COLO668 (cell line): ENCODE results near the gene ASB18.

Experiments used
- DNase-seq: peaks from one replicate; lab custom pipeline; 2025; ENCODE audit not compliant: unreplicated experiment; lab: John Stamatoyannopoulos, UW

Gene ASB18

DNA sequence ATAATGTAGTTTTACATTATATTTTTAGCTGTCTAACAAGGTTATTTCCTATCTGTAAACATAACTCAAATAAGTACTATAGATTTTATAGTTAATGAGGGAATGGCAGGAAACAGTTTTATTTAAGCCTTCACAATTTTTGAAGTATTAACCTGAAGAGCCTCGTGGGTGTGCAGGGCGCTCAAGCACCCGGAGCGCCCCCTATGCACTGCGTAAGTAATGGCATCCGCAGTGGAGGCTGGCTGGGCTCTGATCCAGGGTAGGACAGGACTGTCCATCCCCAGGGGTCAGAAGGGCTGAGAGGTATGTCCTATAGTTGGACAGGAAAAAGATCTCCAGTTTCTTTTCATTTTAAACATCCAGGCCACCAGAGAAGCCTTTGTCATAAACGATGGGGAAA lies 87.8 kb downstream of the ASB18 start:
- DNase-seq, result peak; percentile 53

DNA sequence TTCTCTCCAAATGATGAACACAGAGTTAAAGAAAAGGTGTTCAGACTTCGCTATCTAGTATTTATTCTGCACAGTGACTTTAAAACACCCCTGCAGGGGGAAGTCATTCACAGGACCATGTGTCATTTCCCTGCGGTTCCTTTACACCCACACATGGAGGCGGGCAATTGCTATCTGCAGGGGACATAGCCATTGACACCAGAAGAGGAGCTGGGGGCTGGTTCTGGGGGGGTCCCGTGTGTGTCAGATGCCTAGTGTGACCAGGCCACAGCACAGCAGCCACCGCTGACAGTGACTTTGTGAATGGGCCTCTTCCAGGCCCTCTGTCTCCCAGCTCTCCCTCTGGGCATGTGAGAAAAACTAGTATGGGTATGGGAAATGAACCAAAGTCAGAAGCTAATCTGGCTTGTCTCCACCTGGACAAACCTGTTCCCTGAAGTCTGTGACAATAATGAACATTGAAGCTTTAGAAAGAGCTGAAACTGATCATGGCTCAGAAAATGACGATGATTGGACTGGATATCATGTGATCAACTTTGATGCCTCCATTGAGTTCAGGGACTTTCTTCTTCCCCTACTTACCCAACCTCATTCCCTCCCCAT lies 88.6 kb downstream of the ASB18 start:
- no peak for DNase-seq

GRCh38 chr2:236173729-236174607 lies 90.2 kb downstream of the ASB18 start:
- DNase-seq, result no peak

DNA sequence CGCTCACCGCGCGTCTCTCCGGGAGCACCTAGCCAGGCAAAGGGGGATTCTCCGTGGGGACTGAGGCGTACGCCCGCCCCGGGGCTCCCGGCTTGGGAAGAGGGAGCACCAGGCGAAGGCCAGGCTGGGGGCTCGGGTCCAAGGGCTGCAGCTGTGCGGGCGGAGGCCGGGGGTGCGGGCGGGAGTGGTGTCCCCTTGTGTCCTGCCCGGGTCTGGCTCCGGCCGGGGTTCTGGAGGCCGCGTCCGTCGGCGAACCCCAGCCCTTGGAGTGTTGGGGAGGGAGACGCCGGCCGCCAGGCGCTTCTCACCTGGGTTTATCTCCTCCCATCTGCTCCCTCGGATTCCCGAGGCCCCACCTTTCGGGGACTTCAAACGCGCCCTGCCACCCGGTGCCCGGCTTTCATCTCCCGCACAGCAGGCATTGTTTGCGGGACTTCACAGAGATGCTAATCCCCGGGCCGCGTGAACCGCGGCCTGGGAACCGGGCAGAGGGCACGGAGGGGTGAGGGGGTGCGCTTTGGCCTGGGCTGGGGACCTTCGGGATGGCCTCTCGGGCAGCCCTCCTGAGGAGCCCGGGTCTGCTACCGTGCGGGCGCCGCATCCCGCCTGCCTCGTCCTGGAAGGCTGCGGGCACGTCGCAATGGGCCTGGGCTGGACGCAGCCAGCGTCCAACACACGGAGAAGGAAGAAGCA lies 91.0 kb downstream of the ASB18 start:
- no peak for DNase-seq

- peak; percentile 16 for DNase-seq
Observed at GRCh38 chr2:236172255-236173035, 91.8 kb downstream of the ASB18 start.

GRCh38 chr2:236171680-236172254 lies 92.4 kb downstream of the ASB18 start:
- DNase-seq, result no peak

DNA sequence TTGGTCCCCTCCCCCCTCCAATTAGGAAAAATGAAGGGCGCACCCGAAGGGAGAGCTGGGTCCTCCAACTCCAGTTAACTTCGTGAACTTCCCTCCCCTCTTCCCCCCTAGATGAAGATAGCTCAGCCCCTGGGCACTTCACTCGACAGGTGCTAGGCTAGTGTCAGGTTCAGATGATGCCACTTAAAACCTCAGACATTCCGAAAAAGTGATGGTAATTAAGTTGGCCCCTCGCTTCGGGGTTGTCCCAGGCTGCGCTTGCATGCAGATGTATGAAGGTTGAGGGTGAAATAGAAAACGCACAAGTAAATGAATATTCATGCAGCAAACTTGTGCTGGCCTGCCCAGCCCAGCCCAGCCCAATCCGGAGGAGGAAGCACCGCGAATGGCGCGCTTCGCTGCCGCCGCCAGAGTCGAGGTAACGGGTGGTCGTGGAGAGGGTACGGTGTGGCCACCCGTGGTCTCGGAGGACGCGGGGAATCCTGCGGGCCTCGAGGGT lies 93.0 kb downstream of the ASB18 start:
- DNase-seq, result no peak

- DNase-seq, result no peak
Observed at GRCh38 chr2:236170590-236171165, 93.5 kb downstream of the ASB18 start.

- DNase-seq, result no peak
Observed at GRCh38 chr2:236169741-236170589, 94.2 kb downstream of the ASB18 start.

GRCh38 chr2:236169151-236169721 lies 95.0 kb downstream of the ASB18 start:
- peak; percentile 43 for DNase-seq

DNA sequence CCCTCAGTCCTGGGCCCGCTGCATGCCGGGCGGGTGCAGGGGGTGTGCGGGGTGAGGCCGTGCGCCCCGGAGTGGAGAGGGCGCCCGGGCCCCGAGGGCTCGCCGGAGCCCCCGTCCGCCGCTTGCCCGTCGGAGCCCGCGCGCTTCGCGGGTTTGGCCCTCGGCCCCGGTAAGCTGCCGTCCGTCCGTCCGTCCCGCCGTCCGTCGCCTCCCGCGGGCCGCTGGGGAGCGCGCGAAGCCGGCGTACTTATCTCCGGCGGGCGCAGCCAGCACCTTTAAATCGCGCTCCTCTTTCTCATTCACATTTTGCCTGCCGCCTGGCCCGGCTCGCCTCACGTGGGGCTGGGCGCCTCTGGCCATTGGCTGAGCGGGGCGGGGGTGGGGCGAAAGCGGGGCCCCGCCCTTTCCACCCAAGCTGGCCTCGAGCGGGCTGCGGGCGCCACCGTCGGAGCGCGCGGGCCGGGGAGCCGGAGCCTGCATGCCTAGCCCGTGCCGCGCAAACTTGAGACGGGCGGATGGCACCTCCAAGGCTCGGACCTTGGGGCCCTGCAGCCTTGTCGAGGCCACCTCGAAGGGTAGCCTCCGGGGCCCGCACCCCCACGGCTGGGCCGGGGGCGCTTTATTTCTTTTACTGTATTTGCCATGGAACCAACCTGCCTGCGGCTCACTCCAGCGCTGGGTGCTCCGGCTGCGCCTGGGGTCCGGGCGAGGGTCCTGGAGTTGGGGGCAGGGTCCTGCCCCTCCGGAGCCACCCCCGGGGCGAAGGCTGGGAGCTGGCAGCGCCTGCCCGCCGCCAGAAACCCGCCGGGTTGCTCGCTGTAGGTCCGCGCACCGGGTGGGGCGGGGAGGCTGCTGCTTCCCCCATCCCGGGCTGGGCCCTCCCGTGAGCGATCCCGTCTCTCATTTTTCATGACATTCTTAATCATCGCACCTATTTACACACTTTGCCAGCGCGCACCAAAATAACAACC lies 95.8 kb downstream of the ASB18 start, which contains the start of gene GBX2:
Gene GBX2 (minus strand): TSS at position 277 of the 971 bp plus-strand sequence. CDS start 415 bp downstream, outside the sequence.
- peak; percentile 88 for DNase-seq

GRCh38 chr2:236167297-236168109 lies 96.7 kb downstream of the ASB18 start:
- peak; percentile 70 for DNase-seq

GRCh38 chr2:236166796-236167296 lies 97.4 kb downstream of the ASB18 start:
- no peak for DNase-seq

- no peak for DNase-seq
Observed at GRCh38 chr2:236165842-236166795, 98.1 kb downstream of the ASB18 start.
